ENCODE data around the gene BLTP3A. TPM values are rescaled to one million over a fixed set of nuclear protein-coding genes. Genes with fewer than 3 reads are reported as not detected.

Gene BLTP3A
- total and polyA plus RNA-seq, 2 donors (not counting 1 experiment from before 2014, with no cell fraction given): 3.3 to 7.1 TPM

- H3K79me2 ChIP-seq (ENCODE audit: control insufficient read depth, insufficient read depth, low read length): no peaks in the 10 kb centered on the region
- no peak for TF ChIP-seq EZH2 (IDR thresholded peaks at IDR 0.05; ENCODE audit: low read length, missing control alignments)
- no peak overlapping the region for H3K4me3 ChIP-seq (replicated peaks in 1 of 4; ENCODE audit: control extremely low read depth in 1 of 4, insufficient read depth in 1 of 4, low read depth in 3 of 4, low read length in 4 of 4)
- no peaks in the 10 kb centered on the region for H3K36me3 ChIP-seq (ENCODE audit: control insufficient read depth, insufficient read depth, low read length)
- H2AFZ ChIP-seq (ENCODE audit: low read length): no peak overlapping the region
- H3K9ac ChIP-seq (ENCODE audit: insufficient read depth, low read length): no peak overlapping the region
- no peak overlapping the region for H3K27ac ChIP-seq (ENCODE audit: insufficient read depth, low read length)
- H4K20me1 ChIP-seq (ENCODE audit: control insufficient read depth, extremely low read depth, insufficient read depth, low read length): no peaks in the 10 kb centered on the region
- H3K27me3 ChIP-seq (ENCODE audit: control insufficient read depth, insufficient read depth, low read length): no peaks in the 10 kb centered on the region
- peaks cover 3% of the 10 kb centered on the region for H3K4me1 ChIP-seq (ENCODE audit: control insufficient read depth, extremely low read depth, insufficient read depth, low read length)
- no peak overlapping the region for H3K4me2 ChIP-seq (ENCODE audit: extremely low read depth, insufficient read depth, low read length)
- no peak for DNase-seq (ENCODE audit: low read depth in 2 of 2)
- H3K9me3 ChIP-seq (ENCODE audit: control insufficient read depth, insufficient read depth, low read depth, low read length): no peaks in the 10 kb centered on the region
These were observed 44.1 kb downstream of the BLTP3A start for GRCh38 chr6:34836008-34836407.

GRCh38 chr6:34836451-34836850 lies 44.6 kb downstream of the BLTP3A start:
- Histone ChIP-seq H3K79me2 (ENCODE audit: control insufficient read depth, insufficient read depth, low read length) (no peaks in the 10 kb centered on the region), H3K27me3 (ENCODE audit: control insufficient read depth, insufficient read depth, low read length) (no peaks in the 10 kb centered on the region), H3K9ac (ENCODE audit: insufficient read depth, low read length) (no peak overlapping the region), H3K4me2 (ENCODE audit: extremely low read depth, insufficient read depth, low read length) (no peak overlapping the region), H3K27ac (ENCODE audit: insufficient read depth, low read length) (no peak overlapping the region), H3K9me3 (ENCODE audit: control insufficient read depth, insufficient read depth, low read depth, low read length) (no peaks in the 10 kb centered on the region), H2AFZ (ENCODE audit: low read length) (no peak overlapping the region), H3K36me3 (ENCODE audit: control insufficient read depth, insufficient read depth, low read length) (no peaks in the 10 kb centered on the region), H4K20me1 (ENCODE audit: control insufficient read depth, extremely low read depth, insufficient read depth, low read length) (no peaks in the 10 kb centered on the region), H3K4me3 (replicated peaks in 1 of 4; ENCODE audit: control extremely low read depth in 1 of 4, insufficient read depth in 1 of 4, low read depth in 3 of 4, low read length in 4 of 4) (no peak overlapping the region), H3K4me1 (ENCODE audit: control insufficient read depth, extremely low read depth, insufficient read depth, low read length) (peaks cover 3% of the 10 kb centered on the region)
- DNase-seq (ENCODE audit: low read depth in 2 of 2): no peak
- no peak for TF ChIP-seq EZH2 (IDR thresholded peaks at IDR 0.05; ENCODE audit: low read length, missing control alignments)
- TF ChIP-seq CTCF (conservative IDR thresholded peaks at IDR 0.05 in 1 of 2, IDR thresholded peaks at IDR 0.05 in 1 of 2; ENCODE audit: low read depth in 1 of 2, low read length in 2 of 2): no peak

GRCh38 chr6:34837528-34837927 lies 45.6 kb downstream of the BLTP3A start:
- TF ChIP-seq CTCF (conservative IDR thresholded peaks at IDR 0.05 in 1 of 2, IDR thresholded peaks at IDR 0.05 in 1 of 2; ENCODE audit: low read depth in 1 of 2, low read length in 2 of 2): no peak
- no peak for TF ChIP-seq EZH2 (IDR thresholded peaks at IDR 0.05; ENCODE audit: low read length, missing control alignments)
- Histone ChIP-seq H3K9ac (ENCODE audit: insufficient read depth, low read length) (no peak overlapping the region), H3K4me1 (ENCODE audit: control insufficient read depth, extremely low read depth, insufficient read depth, low read length) (peaks cover 3% of the 10 kb centered on the region), H3K27me3 (ENCODE audit: control insufficient read depth, insufficient read depth, low read length) (no peaks in the 10 kb centered on the region), H3K36me3 (ENCODE audit: control insufficient read depth, insufficient read depth, low read length) (no peaks in the 10 kb centered on the region), H4K20me1 (ENCODE audit: control insufficient read depth, extremely low read depth, insufficient read depth, low read length) (no peaks in the 10 kb centered on the region), H3K27ac (ENCODE audit: insufficient read depth, low read length) (no peak overlapping the region), H3K4me2 (ENCODE audit: extremely low read depth, insufficient read depth, low read length) (no peak overlapping the region), H3K4me3 (replicated peaks in 1 of 4; ENCODE audit: control extremely low read depth in 1 of 4, insufficient read depth in 1 of 4, low read depth in 3 of 4, low read length in 4 of 4) (no peak overlapping the region), H3K9me3 (ENCODE audit: control insufficient read depth, insufficient read depth, low read depth, low read length) (no peaks in the 10 kb centered on the region), H3K79me2 (ENCODE audit: control insufficient read depth, insufficient read depth, low read length) (no peaks in the 10 kb centered on the region), H2AFZ (ENCODE audit: low read length) (no peak overlapping the region)
- no peak for DNase-seq (ENCODE audit: low read depth in 2 of 2)
